ENCODE results near the gene RELCH. TPM values are rescaled to one million over a fixed set of nuclear protein-coding genes. Genes with fewer than 3 reads are reported as not detected.
A peak's percentile ranks its signal among the peaks of the same experiment; 100 is the strongest.

Gene RELCH
- total RNA-seq, 1 donor from 2014 or later, result 19.5 TPM

- DNase-seq (ENCODE audit: low read depth, low spot score), result no peak
These were observed 71.0 kb downstream of the RELCH start for GRCh38 chr18:62258093-62258492.

- no peak for DNase-seq (ENCODE audit: low read depth, low spot score)
These were observed 71.6 kb downstream of the RELCH start for GRCh38 chr18:62258616-62259015.

GRCh38 chr18:62262061-62262460 is 75.0 kb downstream of the RELCH start:
- DNase-seq (ENCODE audit: low read depth, low spot score), result no peak

- DNase-seq (ENCODE audit: low read depth, low spot score), result no peak
These were observed 77.9 kb downstream of the RELCH start for GRCh38 chr18:62264984-62265383.

GRCh38 chr18:62277045-62277444 is 90.0 kb downstream of the RELCH start:
- no peak for DNase-seq (ENCODE audit: low read depth, low spot score)

GRCh38 chr18:62279561-62279960 is 92.5 kb downstream of the RELCH start:
- DNase-seq (ENCODE audit: low read depth, low spot score), result no peak

- DNase-seq (ENCODE audit: low read depth, low spot score), result no peak
These were observed 93.0 kb downstream of the RELCH start for GRCh38 chr18:62280058-62280457.

- no peak for DNase-seq (ENCODE audit: low read depth, low spot score)
These were observed 93.7 kb downstream of the RELCH start for GRCh38 chr18:62280786-62281185.

GRCh38 chr18:62281684-62282083 is 94.6 kb downstream of the RELCH start:
- DNase-seq (ENCODE audit: low read depth, low spot score), result peak; percentile 49

- DNase-seq (ENCODE audit: low read depth, low spot score), result peak; percentile 7
These were observed 95.2 kb downstream of the RELCH start for GRCh38 chr18:62282188-62282629.

GRCh38 chr18:62284637-62285036 is 97.6 kb downstream of the RELCH start:
- no peak for DNase-seq (ENCODE audit: low read depth, low spot score)

GRCh38 chr18:62285281-62285680 is 98.2 kb downstream of the RELCH start:
- DNase-seq (ENCODE audit: low read depth, low spot score), result no peak

GRCh38 chr18:62287781-62288664 is 101.0 kb downstream of the RELCH start:
- DNase-seq (ENCODE audit: low read depth, low spot score), result no peak

- DNase-seq (ENCODE audit: low read depth, low spot score), result no peak
These were observed 101.6 kb downstream of the RELCH start for GRCh38 chr18:62288665-62289008.

GRCh38 chr18:62289047-62289446 is 102.0 kb downstream of the RELCH start:
- DNase-seq (ENCODE audit: low read depth, low spot score), result no peak

- no peak for DNase-seq (ENCODE audit: low read depth, low spot score)
These were observed 107.0 kb downstream of the RELCH start for GRCh38 chr18:62294073-62294472.

- no peak for DNase-seq (ENCODE audit: low read depth, low spot score)
These were observed 113.4 kb downstream of the RELCH start for GRCh38 chr18:62300359-62300963.

- DNase-seq (ENCODE audit: low read depth, low spot score), result no peak
These were observed 114.3 kb downstream of the RELCH start for GRCh38 chr18:62301322-62301721.

- no peak for DNase-seq (ENCODE audit: low read depth, low spot score)
These were observed 125.8 kb downstream of the RELCH start for GRCh38 chr18:62312851-62313250.

GRCh38 chr18:62318228-62319180 is 131.4 kb downstream of the RELCH start:
- DNase-seq (ENCODE audit: low read depth, low spot score), result no peak

GRCh38 chr18:62321201-62321600 is 134.1 kb downstream of the RELCH start:
- DNase-seq (ENCODE audit: low read depth, low spot score), result no peak
